Adipose tissue (tissue), 3 donors: ENCODE results near the gene NOS1AP. TPM values are rescaled to one million over a fixed set of nuclear protein-coding genes. Genes with fewer than 3 reads are reported as not detected.

ENCODE experiments used
- H3K27ac ChIP-seq: one replicate; pipeline ENCODE4 v1.5.1; 2013; ENCODE audit warnings: low read depth, low read length
- WGBS, 3 donors: extraction: QIAGEN DNeasy Blood & Tissue Kit; methylation state at CpG; one replicate each; pipeline ENCODE4 v1.1.7; 2013; 5-methylcytosine and 5-hydroxymethylcytosine counted together
- polyA plus RNA-seq, 3 donors: library from polyadenylated mRNA; stranded (reverse); fragments of 200-250 nt; gene quantifications; one replicate each; pipeline ENCODE4 v1.2.3, GENCODE V29; 2013
- donor health status: healthy with polysubstance abuse.
- donor health status: Bipolar disorder and iron deficiency.
- donor health status: healthy.

Gene NOS1AP
- polyA plus RNA-seq, 3 donors: 0.28 to 1.1 (median 0.40) TPM

GRCh38 chr1:162372159-162373071 lies 302.9 kb downstream of the NOS1AP start:
- H3K27ac ChIP-seq: no peak overlapping the region
- 53 to 67% (median 60%) methylated on average over 13 of the region's 13 CpGs for WGBS, 3 donors

- 79 to 95% (median 88%) methylated on average over 1 of the region's 1 CpG for WGBS, 3 donors
- H3K27ac ChIP-seq: no peak overlapping the region
Observed at GRCh38 chr1:162373072-162373427, 303.6 kb downstream of the NOS1AP start.

GRCh38 chr1:162373541-162374260 lies 304.2 kb downstream of the NOS1AP start:
- 95% methylated on average over 8 of the region's 8 CpGs for WGBS, 3 donors
- H3K27ac ChIP-seq: no peak overlapping the region

- no peak overlapping the region for H3K27ac ChIP-seq
- WGBS, 3 donors: 85 to 87% (median 87%) methylated on average over 9 of the region's 9 CpGs
Observed at GRCh38 chr1:162374406-162374805, 304.9 kb downstream of the NOS1AP start.

- H3K27ac ChIP-seq: no peak overlapping the region
- WGBS, 3 donors: 83 to 89% (median 84%) methylated on average over 8 of the region's 8 CpGs
Observed at GRCh38 chr1:162375463-162375862, 306.0 kb downstream of the NOS1AP start.

GRCh38 chr1:162376691-162377090 lies 307.2 kb downstream of the NOS1AP start, which contains the start of gene SPATA46:
Gene SPATA46 (minus strand): TSS chr1:162376854. CDS start chr1:162376790, 64 bp downstream.
- 93 to 95% (median 93%) methylated on average over 5 of the region's 5 CpGs for WGBS, 3 donors
- H3K27ac ChIP-seq: no peak within 1 kb of the TSS

- no peak overlapping the region for H3K27ac ChIP-seq
- 89 to 94% (median 89%) methylated on average over 6 of the region's 6 CpGs for WGBS, 3 donors
Observed at GRCh38 chr1:162380061-162380846, 310.8 kb downstream of the NOS1AP start.

- 79 to 92% (median 81%) methylated on average over 3 of the region's 3 CpGs for whole genome bisulfite sequencing, 3 donors
- no peak within 1 kb of the TSS for H3K27ac ChIP-seq
Observed at GRCh38 chr1:162381383-162381782, 311.9 kb downstream of the NOS1AP start, which contains the start of gene C1orf226. Gene C1orf226 (plus strand): TSS chr1:162381728. CDS start chr1:162381902, 174 bp downstream.

GRCh38 chr1:162381941-162382750 lies 312.7 kb downstream of the NOS1AP start:
- H3K27ac ChIP-seq: no peak overlapping the region
- WGBS, 3 donors: 91 to 93% (median 92%) methylated on average over 13 of the region's 13 CpGs

GRCh38 chr1:162383091-162383490 lies 313.6 kb downstream of the NOS1AP start:
- no peak overlapping the region for H3K27ac ChIP-seq
- WGBS, 3 donors: 95 to 99% (median 95%) methylated on average over 6 of the region's 6 CpGs

GRCh38 chr1:162383516-162383915 lies 314.0 kb downstream of the NOS1AP start:
- 85 to 93% (median 93%) methylated on average over 8 of the region's 8 CpGs for WGBS, 3 donors

GRCh38 chr1:162384116-162384515 lies 314.6 kb downstream of the NOS1AP start:
- H3K27ac ChIP-seq: no peak overlapping the region
- WGBS, 3 donors: 93 to 97% (median 95%) methylated on average over 6 of the region's 6 CpGs

More at GRCh38 chr1:162383516-162383915, 314.0 kb downstream of the NOS1AP start:
- no peak overlapping the region for H3K27ac ChIP-seq

GRCh38 chr1:162384601-162385279 lies 315.2 kb downstream of the NOS1AP start:
- H3K27ac ChIP-seq: no peak overlapping the region
- WGBS, 3 donors: 95 to 96% (median 96%) methylated on average over 10 of the region's 10 CpGs

GRCh38 chr1:162385280-162385623 lies 315.8 kb downstream of the NOS1AP start:
- WGBS, 3 donors: 77 to 81% (median 80%) methylated on average over 3 of the region's 3 CpGs
- no peak overlapping the region for H3K27ac ChIP-seq

GRCh38 chr1:162385702-162386101 lies 316.2 kb downstream of the NOS1AP start:
- H3K27ac ChIP-seq: no peak overlapping the region
- WGBS, 3 donors: 81 to 97% (median 83%) methylated on average over 3 of the region's 3 CpGs

- H3K27ac ChIP-seq: no peak overlapping the region
- 76 to 84% (median 79%) methylated on average over 8 of the region's 8 CpGs for WGBS, 3 donors
Observed at GRCh38 chr1:162386292-162387225, 317.1 kb downstream of the NOS1AP start.
